GM23248 (cell line): ENCODE results near the gene FAM83D. TPM values are rescaled to one million over a fixed set of nuclear protein-coding genes. Genes with fewer than 3 reads are reported as not detected.

ENCODE experiments used
- DNase-seq: peaks from one replicate; pipeline ENCODE4 v3.0.0-alpha.2; 2015
- H2AFZ ChIP-seq: fragments of 200-600 bp; sonication (generic); 2 replicates; pipeline ENCODE4 v1.6.1; 2016; ENCODE audit warnings: antibody characterized with exemption
- H3F3A ChIP-seq: fragments of 200-600 bp; sonication (generic); 2 replicates; pipeline ENCODE4 v1.6.1; 2016; ENCODE audit warnings: mild to moderate bottlenecking, antibody characterized with exemption, mixed run types; ENCODE audit not compliant: insufficient read depth
- H3K27ac ChIP-seq: fragments of 200-600 bp; sonication (generic); 2 replicates; pipeline ENCODE4 v1.5.1; 2016; ENCODE audit warnings: mild to moderate bottlenecking
- H3K27me3 ChIP-seq: fragments of 200-600 bp; sonication (generic); replicated peaks from 2 replicates; pipeline ENCODE4 v1.6.1; 2016; ENCODE audit warnings: mild to moderate bottlenecking; ENCODE audit not compliant: insufficient read depth
- H3K36me3 ChIP-seq: fragments of 200-600 bp; sonication (generic); 2 replicates; pipeline ENCODE4 v1.6.1; 2016; ENCODE audit warnings: low read depth, mild to moderate bottlenecking
- H3K4me1 ChIP-seq: fragments of 200-600 bp; sonication (generic); 2 replicates; pipeline ENCODE4 v1.6.1; 2016; ENCODE audit warnings: mild to moderate bottlenecking; ENCODE audit not compliant: insufficient read depth
- H3K4me2 ChIP-seq: fragments of 200-600 bp; sonication (generic); one replicate; pipeline ENCODE4 v1.6.1; 2016; ENCODE audit warnings: mild to moderate bottlenecking; ENCODE audit not compliant: unreplicated experiment
- H3K4me3 ChIP-seq: fragments of 200-600 bp; sonication (generic); 2 replicates; pipeline ENCODE4 v1.5.1; 2016; ENCODE audit warnings: mild to moderate bottlenecking
- H3K79me2 ChIP-seq: fragments of 200-600 bp; sonication (generic); 2 replicates; pipeline ENCODE4 v1.6.1; 2016; ENCODE audit warnings: mild to moderate bottlenecking; ENCODE audit not compliant: insufficient read depth
- H3K9ac ChIP-seq: fragments of 200-600 bp; sonication (generic); 2 replicates; pipeline ENCODE4 v1.6.1; 2016; ENCODE audit warnings: mild to moderate bottlenecking
- H3K9me2 ChIP-seq: fragments of 200-600 bp; sonication (generic); 2 replicates; pipeline ENCODE4 v1.6.1; 2016; ENCODE audit warnings: mixed run types, mild to moderate bottlenecking, moderate library complexity; ENCODE audit not compliant: insufficient read depth
- H3K9me3 ChIP-seq: fragments of 200-600 bp; sonication (generic); one replicate; pipeline ENCODE4 v1.6.1; 2017; ENCODE audit warnings: low read depth
- H4K20me1 ChIP-seq: fragments of 200-600 bp; sonication (generic); 2 replicates; pipeline ENCODE4 v1.6.0; 2016; ENCODE audit not compliant: insufficient read depth
- EZH2 ChIP-seq: fragments of 200-600 bp; sonication (generic); IDR thresholded peaks from 2 replicates; pipeline ENCODE4 v1.6.1; 2018; ENCODE audit warnings: antibody characterized with exemption, mild to moderate bottlenecking; ENCODE audit not compliant: insufficient read depth, poor library complexity, severe bottlenecking
- EZH2phosphoT487 ChIP-seq: fragments of 200-600 bp; sonication (generic); IDR thresholded peaks from 2 replicates; pipeline ENCODE4 v1.6.1; 2018; ENCODE audit warnings: antibody characterized with exemption, moderate library complexity, mild to moderate bottlenecking, low read depth; ENCODE audit not compliant: insufficient read depth
- WGBS, 2 experiments: methylation state at CpG; one replicate each; pipeline ENCODE4 v1.1.6; 2015 to 2017; ENCODE audit warnings: low lambda C conversion rate in 2 of 2, low coverage in 1 of 2; ENCODE audit errors: missing lambda C conversion rate in 2 of 2; 5-methylcytosine and 5-hydroxymethylcytosine counted together
- in situ Hi-C: fragments of 300-500 bp; cut with MboI; formaldehyde crosslinking; loops from 2 replicates; pipeline ENCODE4 v1.15.0; 2020
- polyA plus RNA-seq: library from polyadenylated mRNA; unstranded; fragments of >200 nt; fragmentation: Nextera tagmentation; extraction: Ambion mirVana; gene quantifications from 2 replicates; pipeline ENCODE4 v1.2.1, GENCODE V29; 2016
- total RNA-seq: library from RNA; depleted of rRNA; stranded (reverse); fragments of >200 nt; shearing (Covaris generic); gene quantifications from 2 replicates; pipeline ENCODE4 v1.2.3, GENCODE V29; 2014

Gene FAM83D
- total and polyA plus RNA-seq, 2 experiments from 2014 or later, result 11.4 to 18.2 TPM

DNA sequence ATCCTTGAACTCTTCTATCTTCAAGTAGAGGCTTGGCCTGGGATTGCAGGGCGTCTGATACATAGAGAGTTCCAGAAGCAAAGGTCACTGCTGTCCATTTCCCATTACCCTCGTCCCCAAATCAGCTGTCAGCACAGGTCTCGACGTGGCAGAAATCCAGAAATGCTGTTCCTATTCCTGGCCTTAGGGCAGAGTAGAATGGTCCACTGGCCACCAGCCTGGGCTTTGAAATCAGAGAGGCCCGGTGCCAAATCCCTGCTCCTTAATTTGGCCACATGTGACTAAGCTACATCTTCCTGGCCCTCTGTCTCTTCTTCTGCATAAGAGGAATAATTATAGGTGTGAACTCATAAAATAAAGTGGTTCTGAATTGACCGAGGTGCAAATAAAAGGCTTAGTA is 40.9 kb upstream of the FAM83D start:
- Histone ChIP-seq H3K9me3 (no peaks in the 10 kb centered on the region), H3K27ac (no peak overlapping the region), H3K4me2 (no peak overlapping the region), H3F3A (no peaks in the 10 kb centered on the region), H3K9me2 (no peaks in the 10 kb centered on the region), H4K20me1 (no peaks in the 10 kb centered on the region), H2AFZ (no peak overlapping the region), H3K4me1 (no peaks in the 10 kb centered on the region), H3K36me3 (no peaks in the 10 kb centered on the region), H3K79me2 (no peaks in the 10 kb centered on the region), H3K9ac (no peak overlapping the region), H3K4me3 (no peak overlapping the region), H3K27me3 (peaks cover 18% of the 10 kb centered on the region)
- 26 to 34% methylated on average over 6 of the region's 6 CpGs for WGBS, 2 experiments
- no peak for DNase-seq
- no peak for TF ChIP-seq EZH2
- TF ChIP-seq EZH2phosphoT487, result no peak
- in situ Hi-C loops, result no loop called here

DNA sequence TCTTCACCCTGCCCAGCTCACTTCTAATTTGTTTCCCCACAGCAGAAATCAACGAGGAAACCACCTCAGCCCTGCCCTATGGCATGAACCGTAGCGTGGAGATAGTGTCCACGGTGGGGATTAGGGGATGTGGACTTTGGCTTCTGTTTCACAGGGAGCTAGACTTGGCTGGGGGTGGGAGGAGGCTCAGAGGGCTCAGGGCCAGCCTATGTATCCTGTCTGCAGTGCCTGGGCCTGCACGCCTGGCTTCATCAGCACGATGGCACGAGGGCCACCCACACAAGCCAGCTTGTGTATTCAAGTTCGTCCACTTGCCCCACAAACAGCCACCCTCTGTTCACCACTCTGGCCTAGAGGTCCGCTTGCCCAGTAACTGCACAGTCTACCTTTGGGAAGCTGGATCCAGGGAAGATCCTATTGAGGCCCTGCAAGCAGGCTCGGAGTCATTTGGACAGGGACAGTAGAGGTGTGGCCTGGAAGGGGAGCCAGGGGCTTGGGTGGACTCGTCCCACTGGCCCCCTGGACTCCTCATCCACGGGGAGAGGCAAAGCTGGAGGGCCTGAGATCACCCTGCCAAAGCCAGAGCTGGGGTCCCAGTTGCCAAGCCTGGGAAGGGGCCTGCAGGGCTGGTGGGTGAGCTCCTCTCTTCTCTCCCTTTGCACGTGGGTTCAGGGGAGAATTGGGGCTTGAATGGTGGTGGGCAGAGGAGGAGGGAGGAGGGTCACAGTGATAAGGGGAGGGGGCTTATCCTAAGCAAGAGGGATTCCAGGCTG is 38.0 kb upstream of the FAM83D start:
- H2AFZ ChIP-seq, result no peak overlapping the region
- H4K20me1 ChIP-seq, result no peaks in the 10 kb centered on the region
- H3K9me2 ChIP-seq, result no peaks in the 10 kb centered on the region
- no peaks in the 10 kb centered on the region for H3K79me2 ChIP-seq
- TF ChIP-seq EZH2, result no peak
- TF ChIP-seq EZH2phosphoT487, result no peak
- H3F3A ChIP-seq, result no peaks in the 10 kb centered on the region
- no peak overlapping the region for H3K4me2 ChIP-seq
- no peak overlapping the region for H3K9ac ChIP-seq
- no peaks in the 10 kb centered on the region for H3K9me3 ChIP-seq
- H3K27me3 ChIP-seq, result peaks cover 9% of the 10 kb centered on the region; the same call in 1 of the 2 replicates
- no peaks in the 10 kb centered on the region for H3K4me1 ChIP-seq
- 28 to 35% methylated on average over 12 to 13 of the region's 13 CpGs for WGBS, 2 experiments
- no peak overlapping the region for H3K27ac ChIP-seq
- H3K36me3 ChIP-seq, result no peaks in the 10 kb centered on the region
- no peak for DNase-seq
- in situ Hi-C loops, result no loop called here
- H3K4me3 ChIP-seq, result no peak overlapping the region

DNA sequence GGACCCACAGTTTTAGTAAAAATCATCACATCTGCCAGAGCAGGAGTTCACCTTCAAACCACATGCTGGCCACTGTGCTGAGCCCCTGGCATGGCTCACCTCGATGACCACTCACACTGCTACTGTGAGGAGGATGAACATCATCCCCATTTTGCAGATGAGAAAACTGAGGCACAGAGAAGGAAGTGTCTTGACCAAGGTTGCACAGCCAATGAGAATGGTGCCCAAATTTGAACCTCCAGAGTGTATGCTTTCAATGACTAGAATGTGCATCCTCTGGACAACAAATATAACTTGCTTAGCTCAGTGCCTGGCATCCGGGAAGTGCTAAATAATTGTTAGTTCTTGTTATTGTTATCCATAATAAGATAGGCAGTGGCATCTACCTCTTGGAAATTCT is 37.2 kb upstream of the FAM83D start:
- 36 to 42% methylated on average over 2 of the region's 2 CpGs for WGBS, 2 experiments
- in situ Hi-C loops, result no loop called here
- H2AFZ ChIP-seq, result no peak overlapping the region
- no peak for TF ChIP-seq EZH2
- TF ChIP-seq EZH2phosphoT487, result no peak
- H3K4me1 ChIP-seq, result no peaks in the 10 kb centered on the region
- H3K27me3 ChIP-seq, result peaks cover 5% of the 10 kb centered on the region; the same call in 1 of the 2 replicates
- no peak overlapping the region for H3K27ac ChIP-seq
- H3K79me2 ChIP-seq, result no peaks in the 10 kb centered on the region
- no peaks in the 10 kb centered on the region for H3F3A ChIP-seq
- no peak overlapping the region for H3K4me2 ChIP-seq
- H3K9ac ChIP-seq, result no peak overlapping the region
- no peak overlapping the region for H3K4me3 ChIP-seq
- H4K20me1 ChIP-seq, result no peaks in the 10 kb centered on the region
- no peaks in the 10 kb centered on the region for H3K36me3 ChIP-seq
- no peaks in the 10 kb centered on the region for H3K9me2 ChIP-seq
- DNase-seq, result no peak
- no peaks in the 10 kb centered on the region for H3K9me3 ChIP-seq

DNA sequence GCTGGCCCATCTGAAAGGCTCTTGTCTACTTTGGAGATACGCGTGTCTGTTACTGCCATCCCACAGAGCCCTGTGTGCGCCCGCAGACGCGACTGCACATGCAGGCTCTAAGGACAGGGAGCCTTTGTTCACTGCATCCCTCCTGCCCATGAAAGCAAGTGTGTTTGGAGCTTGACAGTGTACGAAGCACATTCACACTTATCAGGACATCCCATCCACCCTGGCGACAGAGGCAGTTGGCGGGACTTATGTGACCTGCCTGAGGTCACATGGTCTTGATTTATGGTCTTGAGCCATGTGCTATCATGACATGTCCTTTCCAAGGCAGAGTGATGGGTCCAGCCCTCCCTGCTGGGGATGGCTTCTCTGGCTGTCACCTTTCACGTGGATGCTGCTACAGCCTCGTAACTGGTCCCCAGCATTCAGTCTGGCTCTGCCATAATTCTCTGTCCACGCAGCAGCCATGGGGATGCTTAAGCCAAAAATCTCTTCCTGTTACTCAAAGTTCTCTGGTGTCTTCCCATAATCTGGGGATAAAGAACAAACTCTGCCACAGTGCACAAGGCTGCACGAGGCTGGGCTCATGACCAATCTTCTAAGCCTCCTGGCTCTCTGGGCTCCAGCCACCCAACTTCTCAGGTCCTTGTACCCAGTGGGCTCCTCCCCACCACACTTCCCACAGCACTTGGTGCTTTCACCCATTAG is 36.3 kb upstream of the FAM83D start:
- no peaks in the 10 kb centered on the region for H3K36me3 ChIP-seq
- H3F3A ChIP-seq, result no peaks in the 10 kb centered on the region
- DNase-seq, result no peak
- no peaks in the 10 kb centered on the region for H3K4me1 ChIP-seq
- H3K27ac ChIP-seq, result no peak overlapping the region
- no peaks in the 10 kb centered on the region for H4K20me1 ChIP-seq
- no peak overlapping the region for H3K4me2 ChIP-seq
- H3K4me3 ChIP-seq, result no peak overlapping the region
- WGBS, 2 experiments, result 29 to 37% methylated on average over 13 of the region's 13 CpGs
- no peak overlapping the region for H2AFZ ChIP-seq
- H3K27me3 ChIP-seq, result peaks cover 8% of the 10 kb centered on the region; the same call in 1 of the 2 replicates
- no peak overlapping the region for H3K9ac ChIP-seq
- no peaks in the 10 kb centered on the region for H3K9me3 ChIP-seq
- TF ChIP-seq EZH2phosphoT487, result no peak
- TF ChIP-seq EZH2, result no peak
- no peaks in the 10 kb centered on the region for H3K79me2 ChIP-seq
- in situ Hi-C loops, result no loop called here
- H3K9me2 ChIP-seq, result no peaks in the 10 kb centered on the region
